ENCODE measurements around the gene PREP.

The PREP gene

GRCh38 chr6:105320271-105320670, 82.6 kb downstream of the PREP start:
- no peak for TF ChIP-seq CTCF (IDR thresholded peaks at IDR 0.05; ENCODE audit: extremely low read depth, missing control alignments)
- DNase-seq (ENCODE audit: low spot score), result no peak

GRCh38 chr6:105319331-105319730, 83.6 kb downstream of the PREP start:
- no peak for TF ChIP-seq CTCF (IDR thresholded peaks at IDR 0.05; ENCODE audit: extremely low read depth, missing control alignments)
- DNase-seq (ENCODE audit: low spot score), result no peak

- no peak for TF ChIP-seq CTCF (IDR thresholded peaks at IDR 0.05; ENCODE audit: extremely low read depth, missing control alignments)
- DNase-seq (ENCODE audit: low spot score), result no peak
Measured at GRCh38 chr6:105318660-105319059, 84.2 kb downstream of the PREP start.

GRCh38 chr6:105317607-105318533, 85.0 kb downstream of the PREP start:
- no peak for TF ChIP-seq CTCF (IDR thresholded peaks at IDR 0.05; ENCODE audit: extremely low read depth, missing control alignments)
- DNase-seq (ENCODE audit: low spot score), result no peak

- no peak for DNase-seq (ENCODE audit: low spot score)
- no peak for TF ChIP-seq CTCF (IDR thresholded peaks at IDR 0.05; ENCODE audit: extremely low read depth, missing control alignments)
Measured at GRCh38 chr6:105313211-105313610, 89.7 kb downstream of the PREP start.

- DNase-seq (ENCODE audit: low spot score), result no peak
- TF ChIP-seq CTCF (IDR thresholded peaks at IDR 0.05; ENCODE audit: extremely low read depth, missing control alignments), result no peak
Measured at GRCh38 chr6:105310947-105311346, 91.9 kb downstream of the PREP start.

- no peak for DNase-seq (ENCODE audit: low spot score)
- no peak for TF ChIP-seq CTCF (IDR thresholded peaks at IDR 0.05; ENCODE audit: extremely low read depth, missing control alignments)
Measured at GRCh38 chr6:105310371-105310770, 92.5 kb downstream of the PREP start.

Measured in GM20000 (cell line).